Type B pancreatic cell (in vitro differentiated cells): ENCODE measurements around the gene USP10. TPM values are rescaled to one million over a fixed set of nuclear protein-coding genes. Genes with fewer than 3 reads are reported as not detected.

ENCODE experiments used
- DNase-seq: peaks from one replicate; pipeline ENCODE4 v3.0.0; 2021; ENCODE audit warnings: mixed read lengths; ENCODE audit not compliant: unreplicated experiment; ENCODE audit errors: extremely low spot score
- H3K27ac Mint-ChIP-seq: 2 replicates; pipeline ENCODE4 v1.8.0; 2021; ENCODE audit warnings: mild to moderate bottlenecking, mixed read lengths
- H3K27me3 Mint-ChIP-seq: 2 replicates; pipeline ENCODE4 v1.8.0; 2021; ENCODE audit warnings: mixed read lengths
- H3K36me3 Mint-ChIP-seq: 2 replicates; pipeline ENCODE4 v1.8.0; 2021; ENCODE audit warnings: mixed read lengths
- H3K4me1 Mint-ChIP-seq: one replicate; pipeline ENCODE4 v1.8.0; 2021; ENCODE audit warnings: mixed read lengths; ENCODE audit not compliant: unreplicated experiment
- H3K4me3 Mint-ChIP-seq: 2 replicates; pipeline ENCODE4 v1.8.0; 2021; ENCODE audit warnings: mild to moderate bottlenecking, mixed read lengths
- H3K9me3 Mint-ChIP-seq: 2 replicates; pipeline ENCODE4 v1.8.0; 2021; ENCODE audit warnings: mixed read lengths
- CTCF ChIP-seq: fragments of 200-600 bp; sonication (generic); conservative IDR thresholded peaks from 2 replicates; pipeline ENCODE4 v1.5.0; 2021; ENCODE audit warnings: antibody characterized with exemption, mild to moderate bottlenecking
- total RNA-seq: library from RNA; stranded (reverse); gene quantifications from 2 replicates; pipeline ENCODE4 v1.2.1, GENCODE V29; 2021; ENCODE audit warnings: low replicate concordance

USP10 gene
- total RNA-seq, 1 donor from 2014 or later, result 110 TPM

GRCh38 chr16:84823484-84823883, 123.7 kb downstream of the USP10 start:
- H3K36me3 Mint-ChIP-seq, result no peaks in the 10 kb centered on the region
- H3K27me3 Mint-ChIP-seq, result peaks cover 17% of the 10 kb centered on the region
- DNase-seq, result no peak
- H3K4me3 Mint-ChIP-seq, result no peak overlapping the region
- TF ChIP-seq CTCF, result no peak
- H3K4me1 Mint-ChIP-seq, result peaks cover 38% of the 10 kb centered on the region
- H3K27ac Mint-ChIP-seq, result no peak overlapping the region
- H3K9me3 Mint-ChIP-seq, result no peaks in the 10 kb centered on the region

GRCh38 chr16:84823926-84824325, 124.1 kb downstream of the USP10 start:
- Mint-ChIP-seq H3K27me3 (peaks cover 15% of the 10 kb centered on the region), H3K4me3 (no peak overlapping the region), H3K36me3 (no peaks in the 10 kb centered on the region), H3K4me1 (peaks cover 40% of the 10 kb centered on the region), H3K9me3 (no peaks in the 10 kb centered on the region), H3K27ac (no peak overlapping the region)
- no peak for TF ChIP-seq CTCF
- no peak for DNase-seq

- H3K36me3 Mint-ChIP-seq, result no peaks in the 10 kb centered on the region
- peaks cover 5% of the 10 kb centered on the region for H3K27me3 Mint-ChIP-seq
- peaks cover 33% of the 10 kb centered on the region for H3K4me1 Mint-ChIP-seq
- H3K9me3 Mint-ChIP-seq, result no peaks in the 10 kb centered on the region
- H3K4me3 Mint-ChIP-seq, result no peak overlapping the region
- H3K27ac Mint-ChIP-seq, result no peak overlapping the region
- no peak for TF ChIP-seq CTCF
- no peak for DNase-seq
Measured at GRCh38 chr16:84825896-84826557, 126.2 kb downstream of the USP10 start.

GRCh38 chr16:84826558-84826941, 126.8 kb downstream of the USP10 start:
- Mint-ChIP-seq H3K9me3 (no peaks in the 10 kb centered on the region), H3K27me3 (peaks cover under 1% of the 10 kb centered on the region), H3K4me3 (no peak overlapping the region), H3K4me1 (peaks cover 29% of the 10 kb centered on the region), H3K27ac (no peak overlapping the region), H3K36me3 (no peaks in the 10 kb centered on the region)
- no peak for DNase-seq
- no peak for TF ChIP-seq CTCF

- H3K36me3 Mint-ChIP-seq, result no peaks in the 10 kb centered on the region
- H3K9me3 Mint-ChIP-seq, result no peaks in the 10 kb centered on the region
- DNase-seq, result no peak
- H3K27me3 Mint-ChIP-seq, result no peaks in the 10 kb centered on the region
- TF ChIP-seq CTCF, result no peak
- H3K27ac Mint-ChIP-seq, result no peak overlapping the region
- H3K4me3 Mint-ChIP-seq, result peak overlapping the region; percentile 25
- H3K4me1 Mint-ChIP-seq, result peaks cover 24% of the 10 kb centered on the region
Measured at GRCh38 chr16:84827131-84827574, 127.4 kb downstream of the USP10 start.
